AG04450 (cell line): ENCODE measurements around the gene TMEM125. TPM values are rescaled to one million over a fixed set of nuclear protein-coding genes. Genes with fewer than 3 reads are reported as not detected.

Experiments used
- CTCF ChIA-PET: fragments of 300-600, 350-600 bp; formaldehyde crosslinking; extraction: SDS; loops from one replicate; lab custom pipeline; 2022; ENCODE audit warnings: antibody characterized with exemption, inconsistent platforms; lab: Charles Lee
- POLR2A ChIA-PET: fragments of 350-600 bp; formaldehyde crosslinking; extraction: SDS; loops from one replicate; lab custom pipeline; 2021; ENCODE audit warnings: antibody characterized with exemption, inconsistent platforms; lab: Yijun Ruan, JAX
- DNase-seq: peaks from one replicate; pipeline ENCODE4 v3.0.0-alpha.2; 2011; ENCODE audit warnings: low read depth, low spot score
- H3K27ac ChIP-seq: one replicate; pipeline ENCODE4 v1.5.1; 2012; ENCODE audit warnings: low read depth, low read length, control low read depth
- H3K27me3 ChIP-seq: one replicate; pipeline ENCODE4 v1.6.0; 2012; ENCODE audit warnings: low read length; ENCODE audit not compliant: control insufficient read depth, insufficient read depth
- H3K4me3 ChIP-seq: 2 replicates; pipeline ENCODE4 v1.5.1; 2011; ENCODE audit warnings: mild to moderate bottlenecking, low read depth, low read length, control low read depth
- H3K9me3 ChIP-seq: 2 replicates; pipeline ENCODE4 v1.5.1; 2012; ENCODE audit warnings: low read length; ENCODE audit not compliant: control insufficient read depth, insufficient read depth
- polyA plus RNA-seq: library from polyadenylated mRNA; depleted of rRNA; stranded (reverse); fragments of >200 nt; gene quantifications from 2 replicates; pipeline ENCODE4 v1.2.3, GENCODE V29; 2011
- TF ChIP-seq, protein P1 (sequence below): IDR thresholded peaks from 2 replicates; pipeline ENCODE4 v1.5.1; 2011; ENCODE audit warnings: low read depth, low read length, control low read depth, inconsistent platforms

TMEM125 gene
- polyA plus RNA-seq, 1 experiment = not detected

DNA sequence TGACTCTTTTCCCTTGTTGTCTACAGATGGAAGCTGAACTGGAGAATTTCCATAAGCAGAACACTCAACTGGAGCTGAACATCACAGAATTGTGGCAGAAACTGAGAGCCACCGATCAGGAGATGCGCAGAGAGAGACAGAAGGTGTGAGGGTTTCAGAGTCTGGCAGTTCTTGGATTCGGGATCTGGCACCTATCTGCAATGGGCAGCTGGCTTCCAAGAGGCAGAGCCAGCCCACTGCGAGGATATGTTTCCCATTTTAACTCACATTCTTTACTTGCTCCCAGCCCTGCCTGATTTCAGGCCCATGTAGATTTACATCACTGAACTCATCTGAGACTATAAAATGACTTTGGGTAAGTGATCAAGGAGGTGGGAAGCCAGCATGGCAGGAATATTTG is 37.3 kb upstream of the TMEM125 start:
- Histone ChIP-seq H3K27ac (peak overlapping the region; percentile 42), H3K27me3 (no peaks in the 10 kb centered on the region), H3K4me3 (no peak overlapping the region), H3K9me3 (no peaks in the 10 kb centered on the region)
- ChIA-PET CTCF (interaction anchor here (0.6 to 1.1 kb wide), 3 partner anchors 22 to 182 kb away, joined by 3 to 5 read pairs (median 4); no protein-coding TSS in a partner anchor), POLR2A (interaction anchor here (1.3 to 1.9 kb wide), 2 partner anchors 126 to 135 kb away, joined by 5 read pairs; partner anchors contain the start of genes CDC20 and ELOVL1)
- DNase-seq = no peak
- TF ChIP-seq, protein P1, sequence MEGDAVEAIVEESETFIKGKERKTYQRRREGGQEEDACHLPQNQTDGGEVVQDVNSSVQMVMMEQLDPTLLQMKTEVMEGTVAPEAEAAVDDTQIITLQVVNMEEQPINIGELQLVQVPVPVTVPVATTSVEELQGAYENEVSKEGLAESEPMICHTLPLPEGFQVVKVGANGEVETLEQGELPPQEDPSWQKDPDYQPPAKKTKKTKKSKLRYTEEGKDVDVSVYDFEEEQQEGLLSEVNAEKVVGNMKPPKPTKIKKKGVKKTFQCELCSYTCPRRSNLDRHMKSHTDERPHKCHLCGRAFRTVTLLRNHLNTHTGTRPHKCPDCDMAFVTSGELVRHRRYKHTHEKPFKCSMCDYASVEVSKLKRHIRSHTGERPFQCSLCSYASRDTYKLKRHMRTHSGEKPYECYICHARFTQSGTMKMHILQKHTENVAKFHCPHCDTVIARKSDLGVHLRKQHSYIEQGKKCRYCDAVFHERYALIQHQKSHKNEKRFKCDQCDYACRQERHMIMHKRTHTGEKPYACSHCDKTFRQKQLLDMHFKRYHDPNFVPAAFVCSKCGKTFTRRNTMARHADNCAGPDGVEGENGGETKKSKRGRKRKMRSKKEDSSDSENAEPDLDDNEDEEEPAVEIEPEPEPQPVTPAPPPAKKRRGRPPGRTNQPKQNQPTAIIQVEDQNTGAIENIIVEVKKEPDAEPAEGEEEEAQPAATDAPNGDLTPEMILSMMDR = no peak

DNA sequence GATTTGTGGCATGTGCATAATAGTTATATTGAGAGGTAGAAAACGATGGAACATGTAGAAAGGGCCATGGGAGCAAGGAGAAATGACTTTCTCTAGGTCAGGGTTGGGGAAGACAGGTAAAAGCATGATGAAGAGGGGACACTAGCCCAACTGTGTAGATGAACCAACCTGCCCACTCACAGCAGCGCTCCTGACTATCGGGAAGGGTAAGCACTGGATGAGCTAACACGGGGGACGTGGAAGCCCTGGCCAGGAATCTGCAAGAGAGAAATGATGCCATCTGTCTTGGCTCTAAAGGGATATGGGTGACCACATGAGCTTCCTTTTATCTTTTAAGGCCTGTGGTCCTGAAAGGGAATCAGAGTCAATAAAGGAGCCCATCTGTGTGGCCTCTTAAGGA is 36.2 kb upstream of the TMEM125 start:
- ChIA-PET POLR2A (interaction anchor here (1.9 kb wide), 1 partner anchor 134 kb away, joined by 5 read pairs; the partner anchor contains the start of gene ELOVL1), CTCF (interaction anchor here (0.9 kb wide), 1 partner anchor 181 kb away, joined by 3 read pairs; no protein-coding TSS in a partner anchor)
- no peak overlapping the region for H3K4me3 ChIP-seq
- no peaks in the 10 kb centered on the region for H3K27me3 ChIP-seq
- no peaks in the 10 kb centered on the region for H3K9me3 ChIP-seq
- H3K27ac ChIP-seq = no peak overlapping the region
- no peak for DNase-seq
- TF ChIP-seq, protein P1 = no peak

DNA sequence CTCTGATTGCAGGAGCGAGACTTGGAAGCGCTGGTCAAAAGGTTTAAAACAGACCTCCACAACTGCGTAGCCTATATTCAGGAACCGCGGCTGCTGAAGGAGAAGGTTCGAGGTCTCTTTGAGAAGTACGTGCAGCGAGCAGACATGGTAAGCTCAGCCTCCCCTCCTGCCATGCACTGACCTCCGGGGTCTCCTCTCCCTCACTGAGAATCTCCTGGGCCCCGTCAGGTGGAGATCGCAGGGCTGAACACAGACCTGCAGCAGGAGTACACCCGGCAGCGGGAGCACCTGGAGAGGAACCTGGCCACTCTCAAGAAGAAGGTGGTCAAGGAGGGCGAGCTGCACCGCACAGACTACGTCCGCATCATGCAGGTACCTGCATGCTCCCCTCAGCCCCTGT is 35.5 kb upstream of the TMEM125 start:
- POLR2A ChIA-PET = no interaction called here
- H3K9me3 ChIP-seq = no peaks in the 10 kb centered on the region
- no peaks in the 10 kb centered on the region for H3K27me3 ChIP-seq
- no peak for DNase-seq
- CTCF ChIA-PET = interaction anchor here (0.9 kb wide), 1 partner anchor 180 kb away, joined by 3 read pairs; no protein-coding TSS in a partner anchor
- no peak overlapping the region for H3K4me3 ChIP-seq
- no peak overlapping the region for H3K27ac ChIP-seq
- TF ChIP-seq, protein P1 = no peak

DNA sequence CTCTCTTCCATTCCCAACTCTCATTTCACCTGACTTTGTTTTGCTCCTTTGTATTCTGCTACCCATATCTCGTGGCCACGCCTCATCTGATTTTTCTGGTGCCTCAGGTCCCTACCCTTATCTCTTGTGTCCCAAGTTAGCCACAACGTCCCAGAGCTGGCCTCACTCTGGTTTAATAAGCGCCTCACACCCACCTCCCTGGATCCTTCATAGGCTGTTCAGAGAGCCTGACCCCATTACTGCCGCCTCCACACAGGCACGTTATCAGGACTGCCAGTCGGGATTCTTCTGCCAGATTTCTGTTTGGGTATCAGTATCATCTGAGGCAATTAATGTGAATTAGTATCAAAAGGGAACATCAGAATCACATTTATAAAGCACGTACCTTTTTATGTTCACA is 34.7 kb upstream of the TMEM125 start:
- no peaks in the 10 kb centered on the region for H3K9me3 ChIP-seq
- H3K27ac ChIP-seq = no peak overlapping the region
- POLR2A ChIA-PET = no interaction called here
- no peak overlapping the region for H3K4me3 ChIP-seq
- no peaks in the 10 kb centered on the region for H3K27me3 ChIP-seq
- TF ChIP-seq, protein P1 = no peak
- DNase-seq = no peak
- CTCF ChIA-PET = no interaction called here

DNA sequence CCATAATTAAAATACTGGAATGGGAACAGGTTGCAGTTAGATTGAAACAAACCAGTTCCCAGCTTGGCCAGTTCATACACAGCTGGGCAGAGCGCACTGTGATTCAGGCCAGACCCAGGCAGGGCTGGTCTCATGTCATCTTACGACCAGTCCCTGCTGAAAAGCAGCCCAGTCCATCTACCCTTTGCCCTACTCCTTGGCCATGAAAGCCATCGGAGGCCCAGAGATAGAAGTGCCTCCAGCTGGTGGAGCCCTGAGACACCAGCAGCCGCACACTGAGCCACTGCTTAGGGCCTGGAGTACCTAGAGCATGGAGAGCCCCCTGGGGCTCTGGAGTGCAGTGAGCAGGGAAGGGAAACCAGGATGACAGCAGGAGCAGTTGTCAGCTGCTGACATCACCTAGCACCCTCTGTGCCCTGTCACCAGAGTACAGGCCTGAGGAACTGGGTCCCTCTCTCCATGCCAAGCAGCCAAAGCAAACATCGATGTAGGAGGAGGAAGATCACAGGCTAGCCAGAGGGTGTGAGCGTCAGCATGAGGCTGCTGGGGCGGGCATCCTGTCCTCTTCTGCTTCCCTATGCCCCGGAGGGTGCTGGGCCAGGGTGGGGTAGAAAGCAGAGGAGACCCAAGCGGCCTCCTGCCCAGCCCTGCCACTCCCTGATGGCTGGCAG is 34.2 kb upstream of the TMEM125 start:
- DNase-seq = no peak
- Histone ChIP-seq H3K27ac (no peak overlapping the region), H3K4me3 (no peak overlapping the region), H3K27me3 (no peaks in the 10 kb centered on the region), H3K9me3 (peaks cover under 1% of the 10 kb centered on the region; the same call in 1 of the 2 replicates)
- TF ChIP-seq, protein P1 = no peak
- CTCF ChIA-PET = interaction anchor here (0.8 to 0.9 kb wide), 2 partner anchors 179 to 180 kb away, joined by 3 read pairs; no protein-coding TSS in a partner anchor
- POLR2A ChIA-PET = no interaction called here
